Right lobe of liver (tissue), 6 donors: Measurements from ENCODE around the gene TPSD1. TPM values are rescaled to one million over a fixed set of nuclear protein-coding genes. Genes with fewer than 3 reads are reported as not detected.

Source experiments
- ATAC-seq, 4 donors: fragments of 200-7000 bp; cut with Tn5 transposase; one replicate each; pipeline ENCODE4 v1.9.1; 2020; ENCODE audit warnings: mild to moderate bottlenecking in 4 of 4, moderate library complexity in 4 of 4
- DNase-seq, 3 donors: peaks; one replicate each; pipeline ENCODE4 v3.0.0-alpha.2; 2020
- H3K27ac ChIP-seq, 3 donors: fragments of 200-600 bp; one replicate each; pipeline ENCODE4 v1.8.0; 2022
- H3K27me3 ChIP-seq, 2 donors: fragments of 200-600 bp; one replicate each; pipeline ENCODE4 v1.8.0; 2022
- H3K36me3 ChIP-seq, 4 donors: fragments of 200-600 bp; sonication (generic) in 1 of 4; one replicate each; pipeline versions ENCODE4 v1.5.1 to v1.8.0; 2017 to 2022; ENCODE audit warnings: control low read depth in 1 of 4
- H3K4me1 ChIP-seq, 4 donors: fragments of 200-600 bp; sonication (generic) in 1 of 4; one replicate each; pipeline versions ENCODE4 v1.5.1 to v1.8.0; 2017 to 2022; ENCODE audit warnings: control low read depth in 1 of 4
- H3K4me3 ChIP-seq, 3 donors: fragments of 200-600 bp; one replicate each; pipeline ENCODE4 v1.8.0; 2022
- H3K9me3 ChIP-seq, 4 donors: fragments of 200-600 bp; sonication (generic) in 1 of 4; one replicate each; pipeline versions ENCODE4 v1.5.1 to v1.8.0; 2017 to 2022; ENCODE audit warnings: control low read depth in 1 of 4
- POLR2A ChIP-seq: fragments of 450-650 bp; IDR thresholded peaks from one replicate; pipeline ENCODE4 v1.6.1; 2017; ENCODE audit warnings: antibody characterized with exemption, mild to moderate bottlenecking
- WGBS: methylation state at CpG from one replicate; pipeline ENCODE4 v1.1.6; 2018; ENCODE audit warnings: low coverage, low lambda C conversion rate; ENCODE audit not compliant: insufficient coverage; ENCODE audit errors: missing lambda C conversion rate; 5-methylcytosine and 5-hydroxymethylcytosine counted together
- intact Hi-C, 2 donors: fragments of 100-400 bp; cut with DNase I; formaldehyde crosslinking; loops; one replicate each; pipeline versions ENCODE4 v1.11.2 to v1.14.1; 2022
- total RNA-seq, 6 experiments: library from RNA; depleted of rRNA in 2 of 6; stranded (reverse); fragments of >200 nt in 2 of 6; fragmentation: NEBNext Ultra II Directional in 3 of 6; extraction: Animal tissue kit (Norgen Biotek cat#: 25700) in 3 of 6; gene quantifications; one replicate each; pipeline versions ENCODE4 v1.1.0 to v1.2.4, GENCODE V29; 2016 to 2023
- TF ChIP-seq, protein P1 (sequence below), 4 donors: fragments of 200-600 bp in 3 of 4; fragments of 450-650 bp in 1 of 4; IDR thresholded peaks; one replicate each; pipeline versions ENCODE4 v1.5.1 to v1.8.0; 2016 to 2022; ENCODE audit warnings: antibody characterized with exemption in 4 of 4, mild to moderate bottlenecking in 2 of 4
- donor health status: DM: no; HTN: yes; CAD: no.
- donor health status: DM: no; HTN: no; CAD: no.
- donor health status: DM: no; HTN: no; CAD: no.
- donor health status: DM: no; HTN: yes; CAD: no.
- donor health status: DM: no; HTN: yes; CAD: no.

TPSD1 gene
- total RNA-seq, 6 experiments from 2014 or later = not detected

GRCh38 chr16:1217526-1217925 lies 38.3 kb upstream of the TPSD1 start:
- intact Hi-C loops = no loop called here
- DNase-seq (no peak), ATAC-seq (no peak)
- Histone ChIP-seq H3K36me3 (no peaks in the 10 kb centered on the region), H3K27me3 (no peaks in the 10 kb centered on the region), H3K27ac (no peak overlapping the region), H3K9me3 (no peaks in the 10 kb centered on the region), H3K4me3 (no peak overlapping the region), H3K4me1 (no peaks in the 10 kb centered on the region)
- TF ChIP-seq, protein P1, sequence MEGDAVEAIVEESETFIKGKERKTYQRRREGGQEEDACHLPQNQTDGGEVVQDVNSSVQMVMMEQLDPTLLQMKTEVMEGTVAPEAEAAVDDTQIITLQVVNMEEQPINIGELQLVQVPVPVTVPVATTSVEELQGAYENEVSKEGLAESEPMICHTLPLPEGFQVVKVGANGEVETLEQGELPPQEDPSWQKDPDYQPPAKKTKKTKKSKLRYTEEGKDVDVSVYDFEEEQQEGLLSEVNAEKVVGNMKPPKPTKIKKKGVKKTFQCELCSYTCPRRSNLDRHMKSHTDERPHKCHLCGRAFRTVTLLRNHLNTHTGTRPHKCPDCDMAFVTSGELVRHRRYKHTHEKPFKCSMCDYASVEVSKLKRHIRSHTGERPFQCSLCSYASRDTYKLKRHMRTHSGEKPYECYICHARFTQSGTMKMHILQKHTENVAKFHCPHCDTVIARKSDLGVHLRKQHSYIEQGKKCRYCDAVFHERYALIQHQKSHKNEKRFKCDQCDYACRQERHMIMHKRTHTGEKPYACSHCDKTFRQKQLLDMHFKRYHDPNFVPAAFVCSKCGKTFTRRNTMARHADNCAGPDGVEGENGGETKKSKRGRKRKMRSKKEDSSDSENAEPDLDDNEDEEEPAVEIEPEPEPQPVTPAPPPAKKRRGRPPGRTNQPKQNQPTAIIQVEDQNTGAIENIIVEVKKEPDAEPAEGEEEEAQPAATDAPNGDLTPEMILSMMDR (IDR thresholded peaks at IDR 0.05) = no peak
- no peak for TF ChIP-seq POLR2A
- WGBS = no CpG with 5 or more reads among the region's 24 CpGs

DNA sequence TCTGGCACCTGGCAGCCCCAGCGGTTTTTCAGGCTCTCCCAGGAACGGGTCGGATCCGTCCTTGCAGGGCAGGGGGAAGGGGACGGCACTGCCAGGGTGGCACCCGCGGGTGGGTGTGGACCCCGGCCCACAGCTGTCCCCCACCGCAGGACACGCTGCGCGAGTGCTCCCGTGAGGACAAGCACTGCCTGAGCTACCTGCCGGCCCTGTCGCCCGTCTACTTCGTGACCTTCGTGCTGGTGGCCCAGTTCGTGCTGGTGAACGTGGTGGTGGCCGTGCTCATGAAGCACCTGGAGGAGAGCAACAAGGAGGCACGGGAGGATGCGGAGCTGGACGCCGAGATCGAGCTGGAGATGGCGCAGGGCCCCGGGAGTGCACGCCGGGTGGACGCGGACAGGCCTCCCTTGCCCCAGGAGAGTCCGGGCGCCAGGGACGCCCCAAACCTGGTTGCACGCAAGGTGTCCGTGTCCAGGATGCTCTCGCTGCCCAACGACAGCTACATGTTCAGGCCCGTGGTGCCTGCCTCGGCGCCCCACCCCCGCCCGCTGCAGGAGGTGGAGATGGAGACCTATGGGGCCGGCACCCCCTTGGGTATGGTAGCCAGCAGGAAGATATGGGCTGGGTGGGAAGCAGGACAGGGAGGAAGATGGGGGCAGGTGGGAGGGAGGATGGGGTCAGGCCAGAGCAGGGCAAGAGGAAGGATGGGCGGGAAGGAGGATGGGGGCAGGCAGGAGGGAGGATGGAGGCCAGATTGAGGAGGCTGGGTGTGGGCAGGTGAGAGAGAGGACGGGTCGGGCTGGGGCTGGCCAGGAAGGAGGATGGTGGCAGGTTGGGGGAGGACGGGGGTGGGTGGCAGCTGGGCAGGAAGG lies 37.6 kb upstream of the TPSD1 start:
- no peaks in the 10 kb centered on the region for H3K4me1 ChIP-seq
- H3K27ac ChIP-seq = no peak overlapping the region
- TF ChIP-seq, protein P1 (IDR thresholded peaks at IDR 0.05) = no peak
- TF ChIP-seq POLR2A = no peak
- no peaks in the 10 kb centered on the region for H3K27me3 ChIP-seq
- DNase-seq (no peak), ATAC-seq (no peak)
- WGBS = 88% methylated on average over 13 of the region's 49 CpGs
- H3K9me3 ChIP-seq = no peaks in the 10 kb centered on the region
- no peak overlapping the region for H3K4me3 ChIP-seq
- no peaks in the 10 kb centered on the region for H3K36me3 ChIP-seq
- intact Hi-C loops = no loop called here

- no peak overlapping the region for H3K4me3 ChIP-seq
- H3K27ac ChIP-seq = no peak overlapping the region
- H3K36me3 ChIP-seq = no peaks in the 10 kb centered on the region
- H3K27me3 ChIP-seq = no peaks in the 10 kb centered on the region
- no peak for ATAC-seq
- no peak for TF ChIP-seq POLR2A
- TF ChIP-seq, protein P1 (IDR thresholded peaks at IDR 0.05) = no peak
- no peaks in the 10 kb centered on the region for H3K9me3 ChIP-seq
- DNase-seq = no peak
- intact Hi-C loops = no loop called here
- WGBS = no CpG with 5 or more reads among the region's 24 CpGs
- H3K4me1 ChIP-seq = no peaks in the 10 kb centered on the region
Measured at GRCh38 chr16:1218930-1219611, 36.8 kb upstream of the TPSD1 start.

DNA sequence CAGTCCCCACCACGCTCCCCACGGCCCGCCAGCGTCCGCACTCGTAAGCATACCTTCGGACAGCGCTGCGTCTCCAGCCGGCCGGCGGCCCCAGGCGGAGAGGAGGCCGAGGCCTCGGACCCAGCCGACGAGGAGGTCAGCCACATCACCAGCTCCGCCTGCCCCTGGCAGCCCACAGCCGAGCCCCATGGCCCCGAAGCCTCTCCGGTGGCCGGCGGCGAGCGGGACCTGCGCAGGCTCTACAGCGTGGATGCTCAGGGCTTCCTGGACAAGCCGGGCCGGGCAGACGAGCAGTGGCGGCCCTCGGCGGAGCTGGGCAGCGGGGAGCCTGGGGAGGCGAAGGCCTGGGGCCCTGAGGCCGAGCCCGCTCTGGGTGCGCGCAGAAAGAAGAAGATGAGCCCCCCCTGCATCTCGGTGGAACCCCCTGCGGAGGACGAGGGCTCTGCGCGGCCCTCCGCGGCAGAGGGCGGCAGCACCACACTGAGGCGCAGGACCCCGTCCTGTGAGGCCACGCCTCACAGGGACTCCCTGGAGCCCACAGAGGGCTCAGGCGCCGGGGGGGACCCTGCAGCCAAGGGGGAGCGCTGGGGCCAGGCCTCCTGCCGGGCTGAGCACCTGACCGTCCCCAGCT lies 35.7 kb upstream of the TPSD1 start:
- Histone ChIP-seq H3K4me1 (peaks cover 0 to 4% (median 1%) of the 10 kb centered on the region in 4 donors), H3K36me3 (no peaks in the 10 kb centered on the region), H3K27ac (no peak overlapping the region), H3K9me3 (no peaks in the 10 kb centered on the region), H3K4me3 (no peak overlapping the region), H3K27me3 (no peaks in the 10 kb centered on the region)
- no peak for DNase-seq
- WGBS = no CpG with 5 or more reads among the region's 55 CpGs
- intact Hi-C loops = no loop called here
- no peak for ATAC-seq
- TF ChIP-seq, protein P1 (IDR thresholded peaks at IDR 0.05) = no peak
- TF ChIP-seq POLR2A = no peak
